HG03066 (cell line): ENCODE measurements around the gene CACNB4.

Experiments
- ATAC-seq: cut with Tn5 transposase; IDR thresholded peaks from one replicate; pipeline ENCODE4 v1.9.1; 2021; ENCODE audit warnings: low read depth; ENCODE audit not compliant: unreplicated experiment

Gene CACNB4

DNA sequence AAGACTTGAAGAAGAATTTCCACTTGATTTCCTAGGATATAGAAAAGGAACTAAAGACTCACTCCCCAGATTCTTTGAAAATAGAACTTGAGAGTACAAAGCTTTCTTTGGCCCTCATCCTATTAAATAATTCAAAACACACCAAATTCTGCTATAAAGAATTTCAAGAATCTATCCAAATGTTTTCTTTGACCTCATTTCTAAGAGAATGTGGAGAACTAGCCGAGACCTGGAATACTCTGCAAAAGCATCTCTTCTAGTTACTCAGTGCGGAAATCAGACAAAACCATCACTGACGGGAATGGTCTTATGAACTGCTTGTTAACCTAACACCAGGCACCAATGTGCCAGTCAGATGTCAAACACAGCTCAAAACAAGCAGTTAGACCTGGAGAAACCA, 226.4 kb downstream of the CACNB4 start:
- no peak for ATAC-seq

DNA sequence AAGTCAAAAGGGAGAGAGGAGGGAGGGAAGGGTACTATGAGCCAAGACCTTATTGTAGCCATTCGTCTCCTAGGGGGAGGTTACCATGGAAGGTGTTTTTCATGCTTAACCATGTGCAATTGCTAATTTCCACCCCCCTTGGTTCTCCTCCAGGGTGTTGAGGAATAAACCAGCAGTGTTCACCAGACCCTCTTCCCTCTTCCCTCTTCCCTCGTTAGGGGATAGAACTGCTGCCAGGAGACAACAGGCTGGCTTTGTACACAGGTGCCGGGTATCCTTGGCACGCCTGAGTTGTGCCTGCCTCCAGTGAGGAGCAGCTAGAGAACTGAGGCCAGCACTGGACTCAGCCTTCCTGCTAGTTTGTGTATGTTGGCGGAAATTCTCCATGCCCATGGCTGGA, 229.6 kb downstream of the CACNB4 start:
- ATAC-seq, result no peak

DNA sequence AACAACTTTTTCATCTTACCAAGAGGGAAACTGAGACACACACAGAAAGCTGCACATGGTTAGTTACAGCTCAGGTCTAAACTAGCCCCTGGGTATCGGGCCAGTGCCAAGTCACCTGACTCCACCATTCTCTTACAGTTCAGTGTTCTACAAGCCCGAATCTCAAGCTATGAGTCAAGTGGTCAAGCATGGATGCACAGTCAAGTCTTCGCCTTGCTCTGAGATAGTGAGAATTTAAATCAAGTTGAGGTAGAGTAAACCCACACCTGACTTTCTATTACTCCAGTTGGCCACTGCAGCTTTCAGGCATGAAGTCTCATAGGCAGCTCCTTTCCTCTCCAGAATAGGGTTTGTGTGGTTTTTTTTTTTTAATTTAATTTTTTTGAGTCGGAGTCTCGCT, 236.1 kb downstream of the CACNB4 start:
- ATAC-seq, result peak; percentile 100

DNA sequence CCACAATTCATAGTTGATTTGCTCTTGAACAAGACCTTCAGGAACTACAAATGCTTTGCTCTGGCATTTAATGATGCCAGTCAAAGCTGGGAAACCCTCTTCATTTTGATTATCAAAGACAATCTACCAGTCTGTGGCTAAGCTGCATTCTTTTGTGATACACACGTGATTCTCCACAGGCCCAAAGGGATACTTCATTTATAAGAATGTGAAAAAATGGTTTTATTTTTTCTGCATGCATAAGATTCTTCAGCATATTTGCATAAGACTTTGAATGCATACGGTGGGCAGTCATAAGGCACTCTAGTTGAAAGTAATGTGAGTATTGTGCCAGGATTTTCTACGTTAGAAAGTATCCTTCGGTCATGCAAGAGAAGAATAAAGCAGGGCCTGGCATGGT, 237.7 kb downstream of the CACNB4 start:
- ATAC-seq, result no peak

DNA sequence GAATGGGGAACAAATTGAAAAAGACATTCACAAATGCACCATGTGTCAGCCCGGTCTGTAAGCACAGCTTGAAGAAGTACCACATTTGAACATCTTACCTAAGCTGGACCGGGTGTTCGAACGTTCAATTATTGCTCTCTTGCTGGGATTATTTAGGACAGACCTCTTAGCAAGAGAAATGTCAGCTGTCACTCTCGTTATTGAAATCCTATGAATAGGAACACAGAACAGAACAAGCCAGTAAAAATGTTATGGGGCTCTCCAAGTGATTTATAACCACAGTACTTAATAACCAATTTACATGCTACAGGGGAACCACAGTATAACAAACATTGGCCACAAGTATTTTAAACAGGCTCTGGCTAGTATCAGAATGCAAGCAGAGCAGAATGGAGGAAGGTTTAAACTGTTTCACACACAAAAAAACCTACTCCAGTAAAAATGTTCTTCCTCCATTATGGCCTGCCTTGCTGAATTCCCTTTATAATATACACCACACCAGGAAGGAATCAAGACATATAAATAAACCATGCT, 238.2 kb downstream of the CACNB4 start:
- ATAC-seq, result no peak

DNA sequence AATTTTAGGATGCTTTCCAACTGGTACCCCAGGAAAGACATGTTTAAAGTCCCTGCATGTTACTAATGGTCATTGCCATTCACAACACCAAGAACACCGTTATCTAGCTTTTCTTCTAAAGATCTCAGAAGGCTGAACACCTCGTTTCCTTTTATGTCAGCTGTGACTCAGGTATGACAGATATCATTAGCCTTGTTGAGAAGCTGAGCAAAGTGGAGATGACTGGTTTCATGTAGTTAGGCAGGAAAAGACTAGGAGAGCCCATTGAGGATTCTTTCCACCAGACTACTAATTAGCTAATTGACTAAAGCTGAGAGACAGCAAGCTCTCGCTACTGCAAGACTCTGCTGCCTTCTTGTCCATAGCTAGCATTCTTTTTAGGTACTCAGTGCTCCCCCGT, 238.6 kb downstream of the CACNB4 start:
- ATAC-seq, result no peak

DNA sequence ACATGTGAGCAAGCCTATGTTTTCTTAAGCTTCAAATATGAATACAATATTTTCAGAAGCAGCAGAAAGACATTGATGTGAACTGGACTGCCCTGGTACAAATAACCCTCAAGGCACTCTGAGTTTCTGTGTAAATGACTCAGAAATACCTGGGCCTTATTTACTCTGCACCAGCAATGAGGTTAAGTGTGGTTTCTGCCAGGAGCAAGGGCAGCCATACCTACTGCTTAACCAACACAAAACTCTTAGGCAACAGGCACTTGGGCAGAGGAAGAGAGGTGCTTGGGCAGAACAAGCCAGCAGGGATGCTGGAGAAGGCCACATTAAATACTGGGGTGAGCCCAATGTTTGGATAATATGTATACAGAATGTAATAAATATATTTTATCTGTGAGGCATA, 241.2 kb downstream of the CACNB4 start:
- no peak for ATAC-seq

DNA sequence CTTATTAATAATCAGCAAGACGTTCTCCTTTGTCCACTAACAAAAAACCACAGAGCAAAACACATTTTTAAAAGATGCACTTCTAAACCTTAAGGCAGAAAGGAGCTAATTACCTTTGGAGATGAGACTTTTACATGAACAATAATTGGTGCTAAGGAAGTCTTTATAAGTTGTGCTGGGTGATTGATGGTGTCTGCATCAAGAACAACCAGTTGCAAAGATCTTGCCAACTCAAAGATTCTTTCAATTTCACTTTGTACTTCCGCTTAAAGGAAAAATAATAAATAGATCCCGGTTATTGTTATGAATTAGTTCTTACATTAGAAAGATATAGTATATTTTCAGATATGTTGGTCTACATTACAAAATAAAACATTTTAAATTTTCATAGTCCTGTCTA, 243.7 kb downstream of the CACNB4 start:
- ATAC-seq, result no peak

DNA sequence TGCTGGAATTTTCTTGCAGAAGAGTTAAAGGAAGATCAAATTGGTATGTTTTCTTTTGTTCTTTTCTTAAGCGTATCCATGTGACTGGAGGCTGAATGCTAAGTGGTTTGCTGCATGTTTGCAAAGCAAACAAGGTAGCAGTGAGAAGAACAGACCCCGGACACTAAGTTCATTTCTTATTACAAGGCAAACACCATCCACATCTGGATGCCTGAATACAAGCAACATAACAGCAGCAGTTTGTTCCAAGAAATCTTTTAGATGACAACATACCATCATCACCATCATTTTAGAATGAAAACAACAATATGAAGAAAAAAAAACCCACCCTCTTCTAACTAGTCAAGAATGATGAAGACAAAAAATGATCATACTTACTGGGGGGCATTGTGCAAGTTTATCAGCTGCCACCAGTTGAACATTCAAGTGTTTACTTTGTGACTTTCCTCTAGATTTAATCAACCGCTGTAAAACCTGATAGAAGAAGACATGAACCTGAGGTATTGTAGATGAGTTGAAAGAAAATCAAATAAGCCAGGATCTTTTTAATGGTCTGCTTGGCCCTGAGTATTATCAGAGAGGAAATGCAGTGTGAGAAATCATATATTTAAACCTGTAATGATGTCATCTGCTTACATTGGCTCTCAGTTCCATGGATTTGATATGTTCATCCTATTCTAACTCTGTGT, 245.6 kb downstream of the CACNB4 start:
- no peak for ATAC-seq

DNA sequence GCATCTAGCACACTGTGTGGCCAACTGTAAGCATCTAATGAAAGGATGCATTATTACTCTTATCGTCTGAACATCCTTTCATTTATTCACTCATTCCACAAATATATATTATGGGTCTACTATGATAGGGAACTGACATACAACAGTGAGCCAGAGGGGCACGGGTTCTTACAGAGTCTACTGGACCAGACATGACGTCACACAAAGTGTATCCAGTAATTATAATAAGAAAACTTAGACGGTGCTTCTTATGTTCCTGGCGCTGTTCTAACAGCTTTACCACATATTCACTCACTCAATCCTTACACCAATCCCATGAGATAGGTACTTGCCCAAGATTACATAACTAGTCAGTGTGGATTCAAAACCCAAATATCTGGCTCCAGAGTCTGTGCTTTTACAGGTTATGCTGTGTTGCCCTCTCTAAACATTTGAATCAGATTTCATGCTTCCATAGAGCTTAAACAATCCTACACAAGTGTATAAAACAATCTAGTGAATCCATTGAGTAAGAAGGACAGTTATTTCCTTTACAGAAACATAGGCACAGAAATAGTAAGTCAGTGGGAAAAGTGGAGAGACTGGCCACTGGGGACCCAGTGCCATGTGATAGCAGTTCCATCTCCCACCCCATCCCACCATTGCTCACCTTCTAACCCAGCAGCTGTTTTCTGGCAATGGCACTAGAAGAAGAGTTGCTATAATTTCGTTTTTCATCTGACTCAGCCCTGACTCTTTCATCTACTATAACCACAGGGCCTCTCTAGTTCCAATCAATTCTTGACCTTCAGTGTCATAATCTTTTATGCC, 246.4 kb downstream of the CACNB4 start:
- ATAC-seq, result no peak

DNA sequence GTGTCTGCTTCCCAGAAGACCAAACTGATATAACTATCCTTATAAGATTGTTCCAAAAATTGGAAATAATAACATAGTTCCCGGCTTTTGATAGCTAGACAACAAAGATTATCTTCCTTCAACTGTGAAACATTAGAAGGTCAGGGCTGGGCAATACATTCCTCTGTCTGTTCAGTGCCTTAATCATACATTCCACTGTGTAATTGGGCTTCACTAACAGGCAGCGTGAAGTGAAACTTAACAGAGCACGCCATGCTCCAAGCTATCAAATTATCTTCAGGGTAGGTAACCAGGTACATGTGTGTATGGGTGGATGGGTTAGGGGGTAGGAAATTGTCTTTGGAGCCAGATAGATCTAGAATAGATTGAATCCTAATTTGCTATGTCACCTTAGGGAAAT, 247.1 kb downstream of the CACNB4 start:
- no peak for ATAC-seq

DNA sequence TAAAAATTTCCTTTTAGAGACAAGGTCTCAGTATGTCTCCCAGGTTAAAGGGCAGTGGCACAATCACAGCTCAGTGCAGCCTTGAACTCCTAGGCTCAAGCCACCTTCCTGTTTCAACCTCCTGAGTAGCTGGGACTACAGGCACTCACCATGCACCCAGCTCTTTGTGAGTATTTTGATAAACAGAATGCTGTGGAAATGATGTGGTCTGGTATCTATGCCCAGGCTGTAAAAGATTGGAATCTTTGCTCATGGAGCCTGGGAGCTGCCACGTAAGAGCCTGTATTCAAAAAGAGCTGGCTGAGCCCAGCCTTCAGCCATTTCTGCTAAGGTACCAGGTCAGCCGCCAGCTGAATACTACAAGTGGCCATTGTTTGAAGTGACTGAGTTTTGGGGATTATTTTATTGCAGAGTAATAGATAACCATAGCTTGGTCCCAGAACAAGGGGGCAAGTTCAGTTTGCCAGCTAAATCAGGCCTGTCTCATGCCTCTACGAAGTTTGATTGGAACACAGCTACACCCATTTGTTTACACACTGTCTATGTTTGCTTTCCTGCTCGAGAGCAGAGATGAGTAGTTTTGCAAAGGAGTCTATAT, 249.3 kb downstream of the CACNB4 start:
- no peak for ATAC-seq

DNA sequence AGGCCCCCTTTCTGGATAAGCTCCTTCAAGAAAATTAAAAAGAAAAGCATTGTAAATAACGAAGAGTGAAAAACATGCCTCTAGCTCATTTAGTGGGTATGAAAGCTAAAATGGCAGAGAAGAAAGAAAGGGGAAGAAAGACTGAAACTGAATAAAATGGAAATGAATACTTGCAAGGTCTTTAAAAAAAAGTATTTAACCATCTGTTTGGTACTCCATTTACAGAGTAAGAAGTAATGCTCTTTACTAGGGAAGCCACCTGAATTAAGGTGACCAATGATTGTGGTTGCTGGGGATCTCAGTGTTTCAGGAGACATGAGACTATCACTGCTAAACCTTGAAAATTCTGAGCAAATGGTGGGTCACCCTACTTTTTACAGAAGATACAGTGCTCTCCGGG, 253.0 kb downstream of the CACNB4 start:
- peak; percentile 47 for ATAC-seq

DNA sequence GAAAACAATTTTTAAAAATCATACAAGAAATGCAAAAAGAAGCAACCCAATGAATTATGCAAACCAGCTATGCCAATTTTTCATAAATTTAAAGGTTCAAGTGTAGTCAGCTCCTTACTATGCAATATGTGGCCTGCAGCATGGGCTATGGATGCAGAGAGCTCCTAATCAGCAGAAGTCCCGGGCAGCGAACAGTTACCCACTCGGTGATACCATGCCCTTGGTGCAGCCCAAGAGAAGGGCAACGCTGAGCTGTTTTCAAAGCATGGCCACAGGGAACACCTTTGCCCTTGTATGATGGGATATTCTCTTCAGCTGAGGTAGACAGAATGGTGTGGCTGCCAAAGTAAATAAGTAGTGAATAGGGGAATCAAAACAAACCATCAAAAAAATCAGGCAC, 253.4 kb downstream of the CACNB4 start:
- ATAC-seq, result peak; percentile 3

DNA sequence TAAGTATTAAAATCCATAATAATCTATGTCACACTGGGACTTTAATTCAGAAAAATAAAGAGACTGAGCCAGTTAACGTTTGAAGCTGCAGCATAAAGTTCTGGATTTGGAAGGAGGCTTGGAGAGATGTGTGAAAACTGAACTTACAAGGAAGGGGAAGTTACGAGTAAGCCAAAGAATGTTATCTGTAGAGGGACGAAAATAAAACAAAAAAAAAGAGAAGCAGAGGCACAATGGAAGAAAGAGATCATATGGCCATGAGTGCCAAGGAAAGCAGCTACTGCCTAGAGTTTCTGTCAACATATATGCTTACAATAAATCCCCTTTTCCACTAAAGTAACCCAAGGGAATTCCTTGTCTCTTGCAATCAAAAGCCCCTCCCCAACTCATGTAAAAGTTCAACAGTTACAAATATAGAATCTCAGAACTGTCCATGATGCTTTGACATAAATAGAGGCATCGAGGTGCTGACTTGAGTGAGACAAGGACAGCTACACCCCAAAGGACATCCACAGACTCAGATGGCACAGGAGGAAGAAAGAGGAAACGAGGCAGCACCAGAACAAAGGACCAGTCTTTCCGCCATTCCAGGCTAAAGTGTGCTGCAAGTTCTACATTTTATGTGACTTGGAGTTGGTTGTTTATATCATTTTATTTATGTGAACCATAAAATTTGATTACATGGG, 254.5 kb downstream of the CACNB4 start:
- no peak for ATAC-seq

DNA sequence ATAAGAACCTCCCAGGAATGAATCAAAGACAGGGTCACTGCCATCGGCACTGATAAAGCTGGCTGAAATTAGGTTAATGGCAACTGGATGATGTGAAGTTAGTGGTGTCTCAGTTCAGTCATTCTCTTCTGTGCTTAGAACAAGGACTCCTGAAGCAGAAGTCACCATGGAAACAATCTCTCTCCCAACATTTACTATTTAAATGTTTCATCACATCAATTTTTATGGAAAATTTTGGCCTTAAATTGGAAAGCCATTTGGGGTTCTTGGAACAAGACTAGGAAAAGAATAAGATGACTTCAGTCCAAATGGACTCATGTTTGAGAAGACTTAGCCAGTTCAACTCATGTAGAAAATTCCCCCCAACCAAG, 255.2 kb downstream of the CACNB4 start:
- no peak for ATAC-seq

DNA sequence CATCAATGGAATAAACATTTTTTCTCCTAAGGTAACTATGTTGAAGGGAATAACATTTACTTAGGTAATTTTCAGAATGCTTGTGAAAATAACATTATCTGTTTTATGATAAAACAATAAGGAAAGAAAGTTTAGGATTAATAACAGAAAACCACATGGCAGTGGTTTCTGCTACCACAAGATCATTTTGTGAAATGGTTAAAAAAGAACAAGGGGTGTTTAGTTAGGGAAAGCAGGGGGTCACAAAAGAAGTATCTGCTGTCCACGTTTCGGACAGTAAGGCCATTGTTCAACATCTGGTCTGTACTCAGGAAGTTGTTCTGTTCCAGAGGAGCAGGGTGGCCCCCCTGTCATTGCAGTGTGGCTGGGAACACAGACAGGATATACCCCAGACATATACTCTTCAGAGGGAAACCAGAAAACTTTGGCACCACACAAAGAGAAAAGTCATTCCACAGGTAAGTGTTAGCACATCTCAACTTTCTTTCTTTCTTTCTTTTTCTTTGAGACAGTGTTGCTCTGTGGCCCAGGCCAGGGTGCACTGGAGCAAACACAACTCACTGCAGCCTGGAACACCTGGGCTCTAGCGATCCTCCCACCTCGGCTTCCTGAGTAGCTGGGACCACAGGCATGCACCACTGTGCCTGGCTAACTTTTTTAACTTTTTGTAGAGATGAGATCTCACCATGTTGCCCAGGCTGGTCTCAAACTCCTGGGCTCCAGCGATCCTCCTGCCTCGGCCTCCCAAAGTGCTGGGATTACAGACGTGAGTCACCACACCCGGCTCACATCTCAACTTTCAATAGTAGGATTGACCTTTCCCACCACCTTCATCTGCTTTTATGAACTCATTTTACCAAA, 255.8 kb downstream of the CACNB4 start:
- ATAC-seq, result no peak

DNA sequence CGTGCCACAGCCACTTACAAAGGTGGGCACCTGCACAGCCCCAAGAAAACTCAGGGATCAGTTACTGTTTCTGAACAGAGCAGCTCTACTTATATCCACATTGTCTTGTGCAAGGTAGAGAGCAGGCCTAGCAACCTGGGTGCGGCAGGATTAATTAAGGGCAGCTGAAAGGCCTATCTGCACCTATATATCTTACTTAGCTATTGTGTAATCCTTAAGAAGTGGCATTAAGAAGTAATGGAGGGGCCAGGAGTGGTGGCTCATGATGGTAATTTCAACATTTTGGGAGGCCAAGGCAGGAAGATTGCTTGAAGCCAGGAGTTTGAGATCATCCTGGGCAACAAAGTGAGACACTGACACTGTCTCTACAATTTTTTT, 257.8 kb downstream of the CACNB4 start:
- ATAC-seq, result no peak

DNA sequence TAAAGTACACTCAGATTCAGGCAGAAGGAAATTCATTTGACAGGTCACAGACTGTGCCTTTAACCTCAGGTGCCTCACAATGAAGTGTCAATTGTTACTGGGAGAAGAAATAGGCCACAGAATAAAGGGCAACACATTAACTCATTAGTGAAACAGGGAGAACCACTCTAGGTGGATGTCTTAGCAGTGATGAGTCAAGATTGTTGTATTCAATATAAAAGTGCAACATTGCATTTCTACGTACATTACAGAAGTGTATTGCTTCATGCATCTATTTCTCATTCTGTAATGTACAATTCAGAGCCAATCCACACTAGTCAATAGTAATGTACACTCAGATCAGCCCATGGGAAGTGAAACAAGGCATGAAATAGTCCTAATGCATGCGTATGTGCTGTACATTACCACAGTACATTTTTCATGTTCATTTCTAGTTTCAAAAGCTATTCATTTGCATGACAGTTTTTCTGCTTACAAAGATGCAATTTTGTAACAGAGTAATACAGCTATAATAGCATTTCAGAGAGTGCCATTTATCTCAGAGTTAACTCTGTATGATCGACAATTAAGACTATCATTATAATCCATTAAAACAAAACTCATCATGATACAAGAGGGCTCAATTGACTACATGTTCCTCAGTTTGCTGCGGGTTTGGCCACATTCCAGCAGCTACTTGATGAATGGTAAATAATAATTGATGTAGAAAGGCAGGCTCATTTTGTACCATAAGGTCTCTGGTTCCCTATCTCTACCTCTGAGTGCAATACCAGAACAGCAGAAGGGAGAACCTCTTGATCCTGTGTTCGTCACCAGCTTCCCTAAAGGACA, 258.4 kb downstream of the CACNB4 start:
- ATAC-seq, result peak; percentile 98
